ENCODE results near the gene PIM2.
"Not testable (repeated sequence)": the region's sequence is repeated elsewhere in the genome, so short reads cannot be mapped to it uniquely, and the experiment has no call there.

Gene PIM2

GRCh38 chrX:48872017-48872416 is 46.8 kb downstream of the PIM2 start:
- not testable (repeated sequence) for DNase-seq (ENCODE audit: low read depth in 3 of 3)

GRCh38 chrX:48864210-48864609 is 54.6 kb downstream of the PIM2 start:
- no peak for DNase-seq (ENCODE audit: low read depth in 3 of 3)

Measured in stimulated activated CD4-positive, alpha-beta T cell treated with anti-CD3 and anti-CD28 coated beads, TNF-alpha, amount 100 ng/mL, for 4 hours (primary cell).